GM19025 (cell line): ENCODE measurements around the gene KRT34.
"Not testable (repeated sequence)": the region's sequence is repeated elsewhere in the genome, so short reads cannot be mapped to it uniquely, and the experiment has no call there.

Source experiments
- ATAC-seq: cut with Tn5 transposase; IDR thresholded peaks from one replicate; pipeline ENCODE4 v1.9.1; 2021; ENCODE audit warnings: mild to moderate bottlenecking, low read depth, moderate library complexity; ENCODE audit not compliant: unreplicated experiment

The KRT34 gene

DNA sequence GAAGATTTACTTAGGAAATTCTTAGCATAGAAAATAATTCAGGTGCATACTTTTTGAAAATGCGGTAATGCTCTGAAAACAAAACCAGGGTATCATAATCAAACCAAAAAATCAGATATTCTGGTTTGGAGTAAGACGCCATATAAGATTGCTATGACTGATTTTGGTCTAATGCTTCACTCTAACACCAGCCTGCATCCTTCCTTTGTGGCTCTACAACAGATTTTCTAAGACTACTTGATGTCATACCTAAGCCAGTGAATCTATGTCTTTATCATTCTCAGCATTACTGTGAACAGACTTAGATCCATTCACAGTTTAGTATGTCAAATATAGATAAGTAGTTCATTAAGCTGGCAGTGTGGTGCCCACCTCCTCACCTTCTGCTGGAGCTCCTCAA, 13.1 kb downstream of the KRT34 start:
- ATAC-seq = no peak

DNA sequence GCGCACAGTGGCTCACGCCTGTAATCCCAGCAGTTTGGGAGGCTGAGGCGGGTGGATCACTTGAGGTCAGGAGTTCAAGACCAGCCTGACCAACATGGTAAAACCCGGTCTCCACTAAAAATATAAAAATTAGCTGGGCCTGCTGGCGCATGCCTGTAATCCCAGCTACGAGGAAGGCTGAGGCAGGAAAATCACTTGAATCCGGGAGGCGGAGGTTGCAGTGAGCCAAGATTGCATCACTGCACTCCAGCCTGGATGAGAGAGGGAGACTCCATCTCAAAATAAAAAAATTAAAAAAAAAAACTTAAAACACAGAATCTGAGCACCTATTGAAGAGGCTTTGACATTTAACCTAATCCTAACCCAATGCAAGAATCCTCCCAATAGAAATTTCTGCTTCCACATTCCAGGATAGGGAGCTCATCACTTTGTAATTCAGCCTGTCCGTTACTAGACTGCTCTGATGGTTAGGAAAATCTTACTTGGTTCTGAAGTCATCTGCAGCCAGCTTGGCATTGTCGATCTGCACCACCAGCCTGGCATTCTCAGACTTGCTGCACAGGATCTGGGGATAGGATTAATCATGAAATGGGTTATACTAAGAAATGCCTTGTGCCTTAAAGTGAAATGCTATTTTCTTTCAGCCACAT, 14.6 kb downstream of the KRT34 start:
- ATAC-seq = no peak

DNA sequence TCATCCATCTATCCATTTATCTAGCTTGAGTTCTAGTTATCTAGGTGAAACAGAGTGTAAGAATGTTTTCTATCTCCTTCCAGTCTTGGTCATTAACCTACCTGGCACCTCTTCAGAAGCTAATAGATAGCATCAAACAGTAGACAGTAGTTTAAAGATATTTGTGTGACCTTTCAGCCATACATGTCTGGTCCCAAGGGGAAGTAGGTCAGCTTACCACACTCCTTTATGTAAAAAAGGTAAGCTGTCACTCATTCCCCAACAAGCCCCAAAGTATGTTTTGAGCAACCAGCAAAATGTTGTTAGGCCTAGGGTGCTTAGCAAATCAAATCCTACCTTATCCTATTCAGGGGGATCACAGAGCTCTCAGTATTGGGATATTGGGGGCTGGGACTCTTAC, 16.0 kb downstream of the KRT34 start:
- ATAC-seq = no peak

DNA sequence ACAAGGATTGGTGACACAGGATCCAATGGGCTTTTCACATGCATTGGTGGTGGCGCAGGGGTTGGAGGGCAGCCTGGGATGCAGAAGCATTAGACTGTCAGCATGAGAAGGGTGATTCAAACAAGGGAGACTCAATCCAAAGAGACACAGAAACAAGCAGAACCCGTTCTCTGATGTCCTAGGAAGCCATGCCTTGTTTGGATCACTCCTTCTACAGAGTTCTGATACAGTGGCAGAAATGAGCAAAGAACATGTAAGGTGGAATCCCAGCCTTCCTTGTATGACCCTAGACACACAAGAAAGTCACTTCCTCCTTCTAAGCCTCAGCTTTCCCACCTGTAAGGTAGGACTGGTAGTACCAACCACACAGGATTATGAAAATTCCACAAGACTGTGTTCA, 18.2 kb downstream of the KRT34 start:
- no peak for ATAC-seq

DNA sequence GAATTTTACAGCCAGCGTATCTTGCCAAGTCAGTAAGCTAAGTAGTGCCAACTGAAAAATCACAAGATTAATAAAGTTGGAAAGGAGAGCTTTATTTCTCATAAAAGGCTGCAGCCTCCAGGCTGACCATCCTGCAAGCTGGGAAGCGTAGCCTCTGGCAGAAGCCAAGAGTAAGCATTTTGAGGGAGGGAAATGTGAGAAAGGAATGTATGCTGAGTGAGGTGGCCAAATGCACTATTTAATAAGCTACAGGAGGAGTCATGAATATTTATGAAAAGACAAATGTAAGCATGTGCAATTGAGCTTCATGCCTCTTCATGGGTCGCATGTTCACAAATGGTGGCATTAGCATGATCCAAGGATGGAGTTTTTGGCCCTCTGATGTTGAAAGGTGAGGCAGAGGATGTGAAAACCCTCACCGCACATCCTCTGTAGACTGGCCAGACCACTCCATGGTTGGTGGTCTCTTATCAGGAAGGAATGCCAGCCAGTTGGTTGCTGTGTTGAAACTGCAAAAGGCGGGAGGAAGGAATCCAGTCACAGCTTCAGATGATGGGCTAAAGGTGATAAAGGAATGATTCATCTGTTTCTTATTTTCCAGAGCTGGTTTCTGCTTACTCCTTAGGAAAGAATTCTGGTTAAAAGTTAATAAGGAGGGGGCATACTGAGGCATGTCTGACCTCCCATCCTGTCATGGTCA, 21.7 kb downstream of the KRT34 start:
- ATAC-seq = no peak

DNA sequence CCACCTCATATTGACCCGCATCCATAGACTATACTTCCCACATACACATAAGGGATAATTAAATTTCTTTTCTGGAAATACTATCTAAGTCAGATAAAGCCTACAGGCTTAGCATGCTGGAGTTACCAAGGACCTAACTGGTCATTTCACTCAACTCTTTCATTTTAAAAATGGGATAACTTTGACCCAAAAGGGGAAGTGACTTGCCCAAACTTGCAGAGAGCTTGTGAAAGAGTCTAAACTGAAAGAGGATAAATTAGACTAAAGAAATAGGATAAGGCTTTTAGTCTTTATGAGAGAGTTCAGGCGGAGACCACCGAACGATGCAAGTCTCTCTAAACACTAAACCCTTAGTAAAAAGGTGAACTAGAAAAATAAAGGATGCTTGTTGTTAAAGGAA, 27.6 kb downstream of the KRT34 start:
- no peak for ATAC-seq

DNA sequence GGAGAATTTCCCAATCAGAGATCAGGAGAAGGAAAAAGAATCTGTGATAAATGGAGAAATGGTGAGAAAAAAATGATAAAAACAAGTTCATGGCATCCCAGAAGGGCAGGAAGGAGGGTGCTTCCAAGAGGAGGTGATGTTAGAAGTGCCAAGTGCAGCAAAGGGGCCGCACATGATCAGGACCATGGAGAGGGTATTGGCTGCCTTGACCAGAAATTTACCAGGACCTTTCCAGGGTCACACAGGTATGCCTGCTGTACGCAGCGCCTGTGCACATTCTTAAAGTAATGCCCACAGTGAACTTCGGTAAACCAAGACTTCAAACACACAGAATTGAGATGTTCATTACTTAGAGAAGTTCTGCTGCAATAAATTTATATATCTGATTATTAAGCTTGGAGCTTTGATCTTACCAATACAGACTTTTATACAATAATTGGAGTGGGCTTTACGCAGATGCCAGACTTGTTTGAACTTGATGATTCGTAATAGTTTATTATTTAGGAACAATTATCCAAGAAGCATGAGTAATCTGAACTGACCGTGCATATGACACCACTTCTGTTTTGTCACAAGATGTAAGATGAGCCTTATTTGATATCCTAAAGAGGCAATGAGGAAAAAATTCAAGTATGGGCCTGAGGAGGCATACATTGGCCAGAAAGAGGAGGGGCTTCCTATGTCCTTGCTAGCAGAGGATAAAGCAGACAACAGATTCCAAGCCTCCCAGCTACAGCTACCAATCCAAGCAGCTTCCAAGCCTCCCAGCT, 29.3 kb downstream of the KRT34 start:
- no peak for ATAC-seq

DNA sequence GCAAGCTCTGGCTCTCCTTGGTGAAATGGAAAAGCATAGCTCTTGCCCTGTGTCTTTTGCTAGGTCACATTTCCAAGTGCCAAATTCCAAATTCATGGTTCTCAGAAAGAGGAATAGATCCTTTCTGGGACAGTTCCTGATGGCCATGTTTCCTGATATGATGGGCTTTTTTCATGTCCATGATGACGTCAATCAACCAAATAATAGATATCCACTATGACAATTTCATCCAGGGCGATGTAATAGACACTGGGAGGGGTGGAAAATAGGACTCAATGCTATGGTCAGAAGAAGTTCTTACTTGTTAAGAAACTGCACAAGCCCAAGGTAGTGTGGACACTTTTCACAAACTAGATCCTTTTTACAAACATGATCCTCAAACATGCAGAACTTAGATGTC, 30.9 kb downstream of the KRT34 start:
- ATAC-seq = no peak

DNA sequence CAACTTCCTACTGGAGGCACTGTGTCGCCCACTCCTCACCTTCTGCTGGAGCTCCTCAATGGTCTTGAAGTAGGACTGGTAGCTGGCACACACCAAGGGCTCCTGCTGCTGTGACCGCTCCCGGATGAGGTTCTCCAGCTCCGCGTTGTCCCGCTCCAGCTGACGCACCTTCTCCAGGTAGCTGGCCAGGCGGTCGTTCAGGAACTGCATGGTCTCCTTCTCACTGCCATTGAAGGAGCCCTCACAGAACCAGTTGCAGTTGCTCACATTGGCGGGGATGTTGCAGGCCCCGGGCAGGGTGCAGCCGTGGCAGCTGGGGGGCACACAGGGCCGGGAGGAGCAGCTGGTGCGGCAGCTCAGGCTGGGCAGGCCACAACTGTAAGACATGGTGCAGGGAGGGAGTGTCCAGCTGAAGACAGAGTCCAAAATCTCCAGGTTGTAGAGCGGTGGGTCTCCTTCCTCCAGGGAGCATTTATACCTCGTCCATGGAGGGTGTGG, 31.7 kb downstream of the KRT34 start, which contains the start of gene KRT33A:
Gene KRT33A, minus strand, starts transcription at position 448 of the 498 bp plus-strand sequence. Its CDS starts 61 bp downstream, at position 387.
- not testable (repeated sequence) for ATAC-seq

DNA sequence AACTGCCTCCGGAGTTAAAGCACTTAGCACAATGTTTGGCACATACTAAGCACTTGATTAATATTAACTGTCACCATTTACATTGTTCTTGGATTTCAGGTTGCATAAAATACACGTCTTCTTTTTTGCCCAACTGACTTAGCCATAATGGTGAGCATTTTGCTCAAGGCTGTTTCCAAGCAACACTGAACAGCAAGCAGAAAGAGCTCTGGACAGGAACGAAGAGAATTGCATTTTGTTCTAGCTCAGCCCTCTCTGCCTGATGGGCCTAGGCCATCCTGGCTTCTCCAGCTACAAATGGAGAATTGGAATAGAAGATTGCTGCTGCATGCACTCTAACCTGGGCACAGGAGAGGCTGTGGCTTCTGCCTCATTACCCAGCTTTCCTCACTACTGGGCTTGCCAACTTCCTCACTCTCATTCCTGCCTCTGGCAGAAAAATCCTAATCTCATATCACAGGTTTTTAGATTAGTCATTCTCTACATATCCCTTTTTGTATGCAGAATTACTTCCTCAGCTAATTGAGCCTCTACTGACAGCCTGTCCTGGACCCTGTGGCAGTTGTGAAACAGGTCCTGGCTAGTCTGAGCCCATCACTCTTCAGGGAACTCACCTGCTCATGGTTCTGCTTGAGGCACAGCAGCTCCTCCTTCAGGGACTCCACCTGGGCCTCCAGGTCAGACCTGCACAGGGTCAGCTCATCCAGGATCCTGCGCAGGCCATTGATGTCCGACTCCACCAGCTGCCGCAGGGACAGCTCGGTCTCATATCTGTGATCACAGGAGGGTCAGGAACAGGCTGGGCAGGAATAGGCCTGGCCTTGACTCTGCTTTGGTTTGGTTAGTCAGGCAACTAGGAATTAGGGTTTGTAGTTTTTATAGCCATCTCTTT, 34.0 kb downstream of the KRT34 start:
- no peak for ATAC-seq

DNA sequence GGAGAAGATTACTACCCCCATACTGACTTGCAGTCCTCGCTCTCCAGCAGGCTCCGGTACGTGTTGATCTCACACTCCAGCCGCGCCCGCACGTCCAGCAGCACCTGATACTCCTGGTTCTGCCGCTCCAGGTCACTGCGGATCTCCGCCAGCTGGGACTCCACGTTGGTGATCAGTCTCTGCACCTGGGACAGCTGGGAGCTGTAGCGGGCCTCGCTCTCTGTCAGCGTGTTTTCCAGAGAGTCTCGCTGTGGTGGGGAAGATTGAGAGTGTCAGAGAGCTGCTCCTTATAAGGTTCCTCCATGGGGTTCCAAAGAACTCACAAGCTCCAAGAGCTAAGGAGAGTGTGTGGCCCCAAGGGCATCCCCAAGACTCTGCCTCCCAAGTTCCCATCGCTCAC, 35.7 kb downstream of the KRT34 start:
- ATAC-seq = not testable (repeated sequence)

DNA sequence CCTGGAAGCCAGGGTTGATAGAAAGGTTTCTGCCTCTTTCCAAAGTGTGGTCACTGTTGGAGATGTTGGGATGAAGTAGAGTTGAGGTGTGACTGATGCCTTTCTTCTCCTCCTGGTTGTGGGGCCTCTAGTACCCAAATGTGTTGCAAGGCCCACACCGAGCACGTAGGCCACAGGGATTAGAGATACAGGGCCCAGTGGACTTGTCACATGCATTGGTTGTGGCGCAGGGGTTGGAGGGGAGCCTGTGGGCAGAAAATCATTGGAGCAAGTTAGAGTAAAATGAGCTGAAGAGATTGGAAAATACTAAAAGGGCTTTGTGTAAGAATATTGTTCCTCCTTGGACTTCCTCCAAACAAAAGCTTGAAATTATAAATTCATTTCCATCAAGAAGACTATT, 36.1 kb downstream of the KRT34 start:
- no peak for ATAC-seq

DNA sequence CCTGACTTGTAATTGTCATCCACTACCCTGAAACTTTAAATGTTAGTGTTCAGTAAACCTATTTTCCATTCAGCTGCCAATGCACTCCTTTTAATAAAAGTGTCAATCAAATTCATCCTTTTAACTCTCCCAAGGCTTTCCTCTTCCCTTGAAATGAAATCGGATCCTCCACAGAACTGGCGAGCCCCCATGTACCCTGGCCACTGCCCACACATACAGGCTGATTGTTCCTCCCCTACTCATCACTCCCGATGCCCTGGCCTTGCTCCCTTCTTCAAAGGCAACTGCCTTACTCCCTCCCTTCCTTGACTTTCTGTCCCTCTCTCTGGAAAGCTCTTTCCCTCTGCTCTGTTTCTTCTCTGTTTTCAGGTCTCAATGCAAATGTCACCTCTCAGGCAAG, 39.1 kb downstream of the KRT34 start:
- no peak for ATAC-seq

DNA sequence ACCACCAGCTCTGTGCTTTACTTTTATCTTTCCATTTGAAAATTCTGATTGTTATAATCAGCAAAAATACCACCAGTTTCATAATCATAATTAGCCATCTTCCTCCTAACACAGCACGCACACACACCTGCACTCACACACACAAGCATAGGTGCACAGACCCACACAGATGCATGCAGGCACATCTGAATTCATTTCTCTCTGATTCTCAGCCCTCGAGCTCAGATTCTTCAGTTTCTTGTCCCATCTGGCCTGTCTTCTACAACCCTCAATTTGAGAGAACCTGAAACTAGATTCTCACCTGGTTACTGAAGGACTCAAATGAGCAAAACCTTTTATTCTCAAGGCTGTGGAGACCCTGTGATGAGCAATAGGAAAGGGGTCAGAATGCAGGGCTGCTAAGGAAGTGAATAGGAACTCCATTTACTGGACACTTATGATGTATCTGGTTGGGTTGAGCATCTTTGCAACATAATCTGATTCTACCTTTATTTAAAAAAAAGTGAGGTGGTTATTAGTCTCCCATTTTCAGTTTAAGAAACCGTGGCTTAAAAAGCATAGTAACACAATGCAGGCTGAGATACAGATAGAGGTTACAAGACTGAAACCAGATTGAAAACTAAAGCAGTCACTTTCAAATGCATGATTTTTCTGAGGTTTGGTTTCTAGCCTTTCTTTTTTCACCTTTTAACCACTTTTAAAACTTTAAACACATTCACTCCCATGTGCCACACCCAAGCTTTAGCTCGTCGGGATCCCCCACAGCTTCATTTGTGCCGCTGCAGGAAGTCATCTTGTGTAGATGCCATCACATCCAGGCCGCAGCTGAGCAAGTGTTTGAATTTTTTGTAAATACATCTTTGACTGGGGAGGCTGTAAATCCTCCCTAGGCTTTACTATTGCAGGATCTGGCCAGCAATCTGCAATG, 40.9 kb downstream of the KRT34 start:
- ATAC-seq = no peak

DNA sequence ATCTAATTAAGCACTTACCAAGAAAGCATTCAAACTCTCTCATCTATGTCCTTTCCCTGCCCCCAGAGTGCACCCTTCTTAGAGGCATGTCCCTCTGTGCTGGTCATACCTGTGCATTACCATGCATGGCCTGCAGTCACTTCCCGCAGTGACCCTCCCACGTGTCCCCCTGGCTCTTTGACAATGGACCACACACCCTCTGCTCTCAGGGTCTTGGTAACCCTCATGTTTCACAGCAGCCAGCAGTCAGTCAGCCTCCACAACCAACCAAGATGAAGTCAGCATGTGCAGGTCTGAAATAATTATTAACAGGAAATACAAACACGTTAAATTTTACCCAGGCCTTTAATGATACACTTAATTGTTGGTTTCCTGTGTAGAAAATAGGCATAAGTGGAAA, 41.6 kb downstream of the KRT34 start:
- ATAC-seq = no peak

DNA sequence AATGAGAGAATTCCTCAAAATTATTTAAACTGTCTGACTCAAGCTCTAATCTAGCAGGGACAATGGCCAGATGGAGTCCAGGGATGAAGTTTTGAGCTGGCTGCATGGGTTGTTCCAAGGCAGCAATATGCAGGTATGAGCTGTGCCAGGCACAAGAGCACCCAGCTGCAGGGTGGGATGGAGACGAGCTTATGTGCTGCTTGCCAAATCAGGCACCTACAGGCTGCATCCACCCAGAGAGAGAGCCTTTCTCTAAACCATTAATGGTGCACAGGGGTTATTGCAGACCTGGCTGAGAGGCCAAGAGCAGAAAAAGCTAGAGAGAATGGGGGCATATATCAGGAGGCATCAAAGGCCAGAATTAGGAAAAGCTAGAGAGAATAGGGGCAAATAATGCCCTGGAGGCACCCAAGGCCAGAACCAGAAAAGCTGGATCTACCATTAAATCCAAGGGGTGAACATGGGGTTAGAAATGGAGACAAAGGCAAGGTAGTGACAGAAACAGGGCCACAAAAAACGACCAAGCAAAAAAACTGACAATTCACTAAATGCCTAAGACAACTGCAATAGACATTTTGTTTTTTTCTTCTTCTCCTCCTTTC, 42.4 kb downstream of the KRT34 start:
- ATAC-seq = no peak

DNA sequence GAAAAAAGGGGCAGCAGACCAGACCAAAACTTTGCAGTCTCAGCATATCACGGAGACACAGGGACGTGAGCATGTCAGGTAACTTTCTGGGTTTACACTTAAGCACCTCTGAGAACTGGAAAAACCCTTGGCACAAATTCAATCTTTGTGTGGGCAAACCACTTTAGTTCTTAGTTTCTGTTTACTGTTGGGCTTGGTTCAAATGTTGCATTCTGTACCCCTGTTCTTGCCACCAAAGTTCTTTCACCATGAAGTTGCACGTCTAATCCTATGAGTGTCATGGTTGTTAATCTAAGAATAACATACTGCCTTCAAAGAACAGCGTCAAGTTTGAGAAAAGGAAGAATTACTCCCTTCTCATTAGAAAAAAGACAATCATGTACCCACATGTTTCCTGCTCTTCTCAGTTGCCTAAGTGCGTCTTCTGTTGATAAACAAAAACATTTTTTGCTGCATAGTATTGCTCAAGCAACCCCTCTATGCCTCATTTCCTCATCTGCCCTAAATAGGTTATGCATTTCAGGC, 43.1 kb downstream of the KRT34 start:
- no peak for ATAC-seq

DNA sequence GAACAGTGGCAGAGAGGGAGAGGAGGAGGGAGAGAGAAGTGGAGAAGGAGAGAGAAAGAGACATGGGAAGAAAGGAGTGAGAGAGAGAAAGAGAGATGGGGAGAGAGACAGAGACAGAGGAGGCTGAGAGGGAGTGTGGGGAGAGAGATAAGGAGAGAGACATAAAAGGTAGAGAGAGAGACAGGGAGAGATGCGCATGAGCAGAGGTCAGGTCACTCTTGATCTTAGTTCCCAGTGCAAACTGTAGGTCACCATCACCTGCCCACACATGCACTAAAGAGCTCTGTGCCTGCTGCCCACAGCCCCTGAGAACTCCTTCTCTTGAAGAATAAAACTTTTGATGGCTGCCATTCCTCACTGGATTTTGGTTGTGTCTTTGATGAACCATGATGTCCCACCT, 46.4 kb downstream of the KRT34 start:
- ATAC-seq = no peak
